ENCODE results near the gene AKR7A3. TPM values are rescaled to one million over a fixed set of nuclear protein-coding genes. Genes with fewer than 3 reads are reported as not detected.

AKR7A3 gene
- total RNA-seq, 4 donors from 2014 or later, result 0.84 to 4.1 (median 2.5) TPM

- no peaks in the 10 kb centered on the region for H3K9me3 ChIP-seq
Measured at GRCh38 chr1:19250629-19251304, 37.8 kb downstream of the AKR7A3 start.

GRCh38 chr1:19240673-19241538 lies 47.7 kb downstream of the AKR7A3 start:
- DNase-seq (ENCODE audit: low spot score in 2 of 2), result peak; percentile 37 to 68
- no peaks in the 10 kb centered on the region for H3K9me3 ChIP-seq
- no peaks in the 10 kb centered on the region for H3K27me3 ChIP-seq
- H3K4me3 ChIP-seq, result no peak overlapping the region
- peak overlapping the region in 2 of 4 donors; percentile 56 to 65 for H3K27ac ChIP-seq
- no peak for TF ChIP-seq POLR2A (IDR thresholded peaks at IDR 0.05)
- TF ChIP-seq, protein P1, sequence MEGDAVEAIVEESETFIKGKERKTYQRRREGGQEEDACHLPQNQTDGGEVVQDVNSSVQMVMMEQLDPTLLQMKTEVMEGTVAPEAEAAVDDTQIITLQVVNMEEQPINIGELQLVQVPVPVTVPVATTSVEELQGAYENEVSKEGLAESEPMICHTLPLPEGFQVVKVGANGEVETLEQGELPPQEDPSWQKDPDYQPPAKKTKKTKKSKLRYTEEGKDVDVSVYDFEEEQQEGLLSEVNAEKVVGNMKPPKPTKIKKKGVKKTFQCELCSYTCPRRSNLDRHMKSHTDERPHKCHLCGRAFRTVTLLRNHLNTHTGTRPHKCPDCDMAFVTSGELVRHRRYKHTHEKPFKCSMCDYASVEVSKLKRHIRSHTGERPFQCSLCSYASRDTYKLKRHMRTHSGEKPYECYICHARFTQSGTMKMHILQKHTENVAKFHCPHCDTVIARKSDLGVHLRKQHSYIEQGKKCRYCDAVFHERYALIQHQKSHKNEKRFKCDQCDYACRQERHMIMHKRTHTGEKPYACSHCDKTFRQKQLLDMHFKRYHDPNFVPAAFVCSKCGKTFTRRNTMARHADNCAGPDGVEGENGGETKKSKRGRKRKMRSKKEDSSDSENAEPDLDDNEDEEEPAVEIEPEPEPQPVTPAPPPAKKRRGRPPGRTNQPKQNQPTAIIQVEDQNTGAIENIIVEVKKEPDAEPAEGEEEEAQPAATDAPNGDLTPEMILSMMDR (IDR thresholded peaks at IDR 0.05), result peak; percentile 66 to 95 (median 89)
- H3K4me1 ChIP-seq, result no peaks in the 10 kb centered on the region
- WGBS, 2 donors, result 65 to 66% methylated on average over 7 of the region's 7 CpGs
- H3K36me3 ChIP-seq, result peaks cover 0 to 93% (median 28%) of the 10 kb centered on the region in 3 donors

More at GRCh38 chr1:19250629-19251304, 37.8 kb downstream of the AKR7A3 start:
- Histone ChIP-seq H3K27me3 (no peaks in the 10 kb centered on the region), H3K27ac (peak overlapping the region; percentile 91 to 96 (median 92)), H3K4me3 (peak overlapping the region; percentile 75 to 94 (median 86)), H3K36me3 (peaks cover 0 to 10% (median 0%) of the 10 kb centered on the region in 3 donors), H3K4me1 (peaks cover 5 to 48% (median 25%) of the 10 kb centered on the region in 4 donors)
- TF ChIP-seq EP300 (IDR thresholded peaks at IDR 0.05), result no peak
- TF ChIP-seq POLR2A (IDR thresholded peaks at IDR 0.05), result no peak
- TF ChIP-seq, protein P1 (IDR thresholded peaks at IDR 0.05), result no peak
- DNase-seq (ENCODE audit: low spot score in 2 of 2), result no peak
- 11 to 12% methylated on average over 14 of the region's 14 CpGs for WGBS, 2 donors

- DNase-seq (ENCODE audit: low spot score in 2 of 2), result no peak
- H3K36me3 ChIP-seq, result peaks cover 0 to 99% (median 28%) of the 10 kb centered on the region in 3 donors
- TF ChIP-seq POLR2A (IDR thresholded peaks at IDR 0.05) (no peak), EP300 (IDR thresholded peaks at IDR 0.05) (no peak)
- TF ChIP-seq, protein P1 (IDR thresholded peaks at IDR 0.05), result no peak
- no peak overlapping the region for H3K4me3 ChIP-seq
- no peaks in the 10 kb centered on the region for H3K4me1 ChIP-seq
- WGBS, 2 donors, result 83 to 91% methylated on average over 7 of the region's 7 CpGs
- no peaks in the 10 kb centered on the region for H3K9me3 ChIP-seq
- no peak overlapping the region for H3K27ac ChIP-seq
- H3K27me3 ChIP-seq, result no peaks in the 10 kb centered on the region
Measured at GRCh38 chr1:19239876-19240275, 48.7 kb downstream of the AKR7A3 start.

GRCh38 chr1:19234224-19234623 lies 54.3 kb downstream of the AKR7A3 start:
- Histone ChIP-seq H3K27ac (no peak overlapping the region), H3K27me3 (no peaks in the 10 kb centered on the region), H3K9me3 (no peaks in the 10 kb centered on the region), H3K4me3 (no peak overlapping the region), H3K36me3 (peaks cover 0 to 100% (median 27%) of the 10 kb centered on the region in 3 donors), H3K4me1 (peaks cover 0 to 15% (median 0%) of the 10 kb centered on the region in 4 donors)
- TF ChIP-seq EP300 (IDR thresholded peaks at IDR 0.05), result no peak
- DNase-seq (ENCODE audit: low spot score in 2 of 2), result no peak
- 86 to 88% methylated on average over 3 of the region's 3 CpGs for WGBS, 2 donors

Small RNAs within 50 kb of the gene (small RNA-seq; reads per million reads assigned to genes)
- gene RNU6-1099P, result not detected

Other genes starting within 250 kb of the AKR7A3 start
- gene UBR4, start 78.5 kb downstream of the AKR7A3 start, total RNA-seq, result 100 to 1,000 TPM; 107 to 190 (median 142) TPM
- gene EMC1, start 37.2 kb downstream of the AKR7A3 start, total RNA-seq, result 10 to 100 TPM; 25.6 to 46.8 (median 39.1) TPM
- 10 to 100 TPM; 16.4 to 33.0 (median 19.5) TPM for gene MRTO4, start 37.0 kb downstream of the AKR7A3 start, total RNA-seq
- 10 to 100 TPM; 64.5 to 91.0 (median 80.7) TPM for gene AKR7A2, start 23.4 kb upstream of the AKR7A3 start, total RNA-seq
- 10 to 100 TPM; 14.4 to 30.3 (median 21.2) TPM for gene SLC66A1, start 23.6 kb upstream of the AKR7A3 start, total RNA-seq
- 100 to 1,000 TPM in 1 of 4 donors, 10 to 100 TPM in 3; 58.2 to 109 (median 96.7) TPM for gene CAPZB, start 196.8 kb upstream of the AKR7A3 start, total RNA-seq

Data from tibial nerve (tissue), 4 donors.